A549 (cell line): ENCODE results near the gene C8A. TPM values are rescaled to one million over a fixed set of nuclear protein-coding genes. Genes with fewer than 3 reads are reported as not detected.
A peak's percentile ranks its signal among the peaks of the same experiment; 100 is the strongest.

ENCODE experiments used
- ATAC-seq, 2 experiments: fragments of 200-7000 bp in 1 of 2; fragments of >200 bp in 1 of 2; cut with Nextera tagmentation in 1 of 2; cut with Tn5 transposase in 1 of 2; 3 replicates each; pipeline versions ENCODE4 v1.8.0 to v1.9.1; 2018 to 2020; ENCODE audit warnings: mild to moderate bottlenecking in 1 of 2, moderate library complexity in 1 of 2
- CTCF ChIA-PET: fragments of 300-600 bp; sonication (Branson Sonifier 250); formaldehyde crosslinking; extraction: SDS; loops from one replicate; lab custom pipeline; 2021; ENCODE audit warnings: antibody characterized with exemption, inconsistent platforms; lab: Yijun Ruan, JAX
- POLR2A ChIA-PET: fragments of 350-600 bp; formaldehyde crosslinking; extraction: SDS; loops from one replicate; lab custom pipeline; 2021; ENCODE audit warnings: antibody characterized with exemption, inconsistent platforms; lab: Yijun Ruan, JAX
- DNase-seq, 2 experiments: peaks; one replicate each; pipeline versions ENCODE4 v3.0.0 to v3.0.0-alpha.2; 2011 to 2016; ENCODE audit warnings: low read depth in 1 of 2, low spot score in 1 of 2
- FAIRE-seq: peaks from 2 replicates; lab custom pipeline; 2011; peaks lifted over from hg19 to GRCh38; lab: Jason Lieb, UNC
- H3K27ac ChIP-seq, 2 experiments: fragments of >200 bp; sonication (Bioruptor Twin); formaldehyde crosslinking; 3 replicates each; pipeline ENCODE4 v1.5.1; 2016 to 2017
- H3K4me1 ChIP-seq: fragments of >200 bp; sonication (Bioruptor Twin); formaldehyde crosslinking; 3 replicates; pipeline ENCODE4 v1.6.1; 2016
- H3K4me2 ChIP-seq: fragments of >200 bp; sonication (Bioruptor Twin); formaldehyde crosslinking; 3 replicates; pipeline ENCODE4 v1.6.1; 2016
- H3K4me3 ChIP-seq: fragments of >200 bp; sonication (Bioruptor Twin); formaldehyde crosslinking; 3 replicates; pipeline ENCODE4 v1.5.1; 2016
- H3K9me3 ChIP-seq: fragments of >200 bp; sonication (Bioruptor Twin); formaldehyde crosslinking; 3 replicates; pipeline ENCODE4 v1.6.1; 2016
- BHLHE40 ChIP-seq: IDR thresholded peaks from 2 replicates; pipeline ENCODE4 v1.6.1; 2012; ENCODE audit warnings: low read depth, low read length, inconsistent platforms
- CBX8 ChIP-seq: fragments of 200-600 bp; sonication (generic); IDR thresholded peaks from 2 replicates; pipeline ENCODE4 v1.6.1; 2016
- CHD2 ChIP-seq: fragments of 150-350 bp; IDR thresholded peaks from 2 replicates; pipeline ENCODE4 v1.6.1; 2014; ENCODE audit warnings: low read length; ENCODE audit not compliant: partially characterized antibody
- FOSB ChIP-seq: fragments of 250-450 bp; sonication (Bioruptor Pico); IDR thresholded peaks from 2 replicates; pipeline ENCODE4 v1.5.0; 2020; ENCODE audit warnings: mild to moderate bottlenecking, moderate library complexity
- FOSL2 ChIP-seq, 2 experiments: fragments of 450-650 bp in 1 of 2; fragments of >200 bp in 1 of 2; sonication (Bioruptor Twin) in 1 of 2; formaldehyde crosslinking; IDR thresholded peaks; 2 replicates each; pipeline versions ENCODE4 v1.5.0 to v1.6.1; 2016 to 2020; ENCODE audit warnings: mild to moderate bottlenecking in 1 of 2, moderate library complexity in 1 of 2
- MAFK ChIP-seq: fragments of 450-650 bp; IDR thresholded peaks from 2 replicates; pipeline ENCODE4 v1.6.1; 2014; ENCODE audit not compliant: partially characterized antibody
- MYC ChIP-seq: IDR thresholded peaks from 2 replicates; pipeline ENCODE4 v1.6.1; 2012; ENCODE audit warnings: mild to moderate bottlenecking, inconsistent platforms, low read length, improper control_type of control experiment, borderline replicate concordance
- RCOR1 ChIP-seq: fragments of 150-350 bp; IDR thresholded peaks from 2 replicates; pipeline ENCODE4 v1.6.1; 2014; ENCODE audit warnings: antibody characterized with exemption, low read length, low read depth
- RNF2 ChIP-seq: fragments of 200-600 bp; sonication (generic); IDR thresholded peaks from 2 replicates; pipeline ENCODE4 v1.6.1; 2016; ENCODE audit warnings: low read depth, mild to moderate bottlenecking, antibody characterized with exemption, moderate library complexity, borderline replicate concordance
- TP53 ChIP-seq: fragments of 250-450 bp; sonication (Bioruptor Pico); IDR thresholded peaks from 2 replicates; pipeline ENCODE4 v1.5.0; 2021; ENCODE audit warnings: mild to moderate bottlenecking, moderate library complexity
- ZC3H11A ChIP-seq: fragments of 450-650 bp; IDR thresholded peaks from 2 replicates; pipeline ENCODE4 v1.6.1; 2014; ENCODE audit warnings: antibody characterized with exemption, mild to moderate bottlenecking
- WGBS: methylation state at CpG from one replicate; pipeline ENCODE4 v1.1.6; 2017; ENCODE audit errors: missing lambda C conversion rate; 5-methylcytosine and 5-hydroxymethylcytosine counted together
- polyA plus RNA-seq, 4 experiments: library from polyadenylated mRNA; depleted of rRNA in 3 of 4; stranded (reverse); fragments of >200 nt; fragmentation: RNase III in 1 of 4; extraction: RNeasy Plus Mini Kit Qiagen cat#74134 plus additional on column Dnase treatment in 1 of 4; gene quantifications; 2 replicates in 3 of 4; 3 replicates in 1 of 4; pipeline ENCODE4 v1.2.3, GENCODE V29; 2011 to 2017
- TF ChIP-seq, protein P1 (sequence below): IDR thresholded peaks from 2 replicates; pipeline ENCODE4 v1.6.1; 2012
- TF ChIP-seq, protein P2 (sequence below): fragments of 250-450 bp; sonication (Bioruptor Pico); IDR thresholded peaks from 2 replicates; pipeline ENCODE4 v1.5.0; 2020; ENCODE audit warnings: low read depth, mild to moderate bottlenecking, moderate library complexity
- TF ChIP-seq, protein P3 (sequence below): fragments of 250-450 bp; sonication (Bioruptor Pico); IDR thresholded peaks from 2 replicates; pipeline ENCODE4 v1.5.0; 2021; ENCODE audit warnings: mild to moderate bottlenecking, moderate library complexity, borderline replicate concordance
- TF ChIP-seq, protein P4 (sequence below): IDR thresholded peaks from 2 replicates; pipeline ENCODE4 v1.6.1; 2012; ENCODE audit warnings: low read depth, borderline replicate concordance
- TF ChIP-seq, protein P5 (sequence below): IDR thresholded peaks from 2 replicates; pipeline ENCODE4 v1.6.1; 2012

C8A gene
- polyA plus RNA-seq, 2 of the 4 experiments (the other 2 are of a cell fraction) = not detected

DNA sequence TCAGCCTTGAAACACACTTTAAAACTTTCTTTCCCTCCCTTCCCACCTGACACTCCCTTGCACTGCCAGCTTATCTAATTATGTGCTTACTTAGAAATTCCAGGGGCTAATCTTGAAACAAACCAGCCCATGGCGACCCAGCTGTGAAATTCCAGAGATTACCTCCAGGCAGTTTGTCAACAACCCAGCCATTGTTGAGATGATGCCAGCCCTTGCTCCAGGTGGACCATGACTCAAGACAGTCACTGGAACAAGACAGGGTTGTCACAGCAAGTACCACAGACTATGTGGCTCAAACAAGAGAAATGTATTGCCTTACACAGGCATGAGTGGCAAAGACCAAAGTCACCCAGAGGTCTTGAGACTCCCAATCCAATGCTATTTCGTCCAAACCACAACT is 43.3 kb upstream of the C8A start:
- ATAC-seq (no peak), DNase-seq (no peak)
- H3K4me1 ChIP-seq = no peaks in the 10 kb centered on the region
- no peak overlapping the region for H3K27ac ChIP-seq
- H3K4me2 ChIP-seq = no peak overlapping the region
- H3K4me3 ChIP-seq = no peak overlapping the region
- no peaks in the 10 kb centered on the region; the same call in 2 of the 3 replicates for H3K9me3 ChIP-seq
- WGBS = 19% methylated on average over 2 of the region's 2 CpGs
- TF ChIP-seq ZC3H11A = no peak
- no peak for TF ChIP-seq CBX8
- TF ChIP-seq, protein P1, sequence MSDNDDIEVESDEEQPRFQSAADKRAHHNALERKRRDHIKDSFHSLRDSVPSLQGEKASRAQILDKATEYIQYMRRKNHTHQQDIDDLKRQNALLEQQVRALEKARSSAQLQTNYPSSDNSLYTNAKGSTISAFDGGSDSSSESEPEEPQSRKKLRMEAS = no peak
- no peak for TF ChIP-seq FOSB (CRISPR knock-in tag)
- TF ChIP-seq, protein P2, sequence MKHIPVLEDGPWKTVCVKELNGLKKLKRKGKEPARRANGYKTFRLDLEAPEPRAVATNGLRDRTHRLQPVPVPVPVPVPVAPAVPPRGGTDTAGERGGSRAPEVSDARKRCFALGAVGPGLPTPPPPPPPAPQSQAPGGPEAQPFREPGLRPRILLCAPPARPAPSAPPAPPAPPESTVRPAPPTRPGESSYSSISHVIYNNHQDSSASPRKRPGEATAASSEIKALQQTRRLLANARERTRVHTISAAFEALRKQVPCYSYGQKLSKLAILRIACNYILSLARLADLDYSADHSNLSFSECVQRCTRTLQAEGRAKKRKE (CRISPR knock-in tag) = no peak
- no peak for TF ChIP-seq CHD2
- TF ChIP-seq, protein P3, sequence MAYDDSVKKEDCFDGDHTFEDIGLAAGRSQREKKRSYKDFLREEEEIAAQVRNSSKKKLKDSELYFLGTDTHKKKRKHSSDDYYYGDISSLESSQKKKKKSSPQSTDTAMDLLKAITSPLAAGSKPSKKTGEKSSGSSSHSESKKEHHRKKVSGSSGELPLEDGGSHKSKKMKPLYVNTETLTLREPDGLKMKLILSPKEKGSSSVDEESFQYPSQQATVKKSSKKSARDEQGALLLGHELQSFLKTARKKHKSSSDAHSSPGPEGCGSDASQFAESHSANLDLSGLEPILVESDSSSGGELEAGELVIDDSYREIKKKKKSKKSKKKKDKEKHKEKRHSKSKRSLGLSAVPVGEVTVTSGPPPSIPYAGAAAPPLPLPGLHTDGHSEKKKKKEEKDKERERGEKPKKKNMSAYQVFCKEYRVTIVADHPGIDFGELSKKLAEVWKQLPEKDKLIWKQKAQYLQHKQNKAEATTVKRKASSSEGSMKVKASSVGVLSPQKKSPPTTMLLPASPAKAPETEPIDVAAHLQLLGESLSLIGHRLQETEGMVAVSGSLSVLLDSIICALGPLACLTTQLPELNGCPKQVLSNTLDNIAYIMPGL = no peak
- TF ChIP-seq RCOR1 = no peak
- TF ChIP-seq BHLHE40 = no peak
- no peak for TF ChIP-seq RNF2
- TF ChIP-seq, protein P4, sequence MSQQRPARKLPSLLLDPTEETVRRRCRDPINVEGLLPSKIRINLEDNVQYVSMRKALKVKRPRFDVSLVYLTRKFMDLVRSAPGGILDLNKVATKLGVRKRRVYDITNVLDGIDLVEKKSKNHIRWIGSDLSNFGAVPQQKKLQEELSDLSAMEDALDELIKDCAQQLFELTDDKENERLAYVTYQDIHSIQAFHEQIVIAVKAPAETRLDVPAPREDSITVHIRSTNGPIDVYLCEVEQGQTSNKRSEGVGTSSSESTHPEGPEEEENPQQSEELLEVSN = no peak
- TF ChIP-seq, all 56 proteins: peak for 0
- CTCF ChIA-PET = interaction anchor here (1.7 kb wide), 1 partner anchor 10 kb away, joined by 11 read pairs; no protein-coding TSS in a partner anchor
- POLR2A ChIA-PET = no interaction called here
- FAIRE-seq = no peak

DNA sequence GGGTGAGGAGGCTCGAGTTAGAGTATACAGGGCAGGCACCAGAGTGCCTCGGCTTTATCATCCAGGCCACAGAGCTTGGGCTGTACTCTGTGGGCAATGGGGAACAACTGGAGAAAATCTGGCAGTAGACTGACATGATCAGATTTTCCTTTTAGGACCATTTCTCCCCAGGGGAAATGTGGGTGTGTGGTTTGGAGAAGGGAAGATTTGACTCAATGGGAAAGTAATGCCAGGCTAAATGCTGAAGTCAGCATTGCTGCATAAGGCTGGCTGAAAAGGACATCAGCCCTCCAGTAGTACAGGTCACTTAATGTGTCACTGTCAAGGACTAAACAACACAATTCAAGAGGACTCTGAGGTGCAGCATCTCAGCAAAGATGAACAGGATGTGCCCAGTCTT is 40.4 kb upstream of the C8A start:
- ChIA-PET CTCF (interaction anchor here (0.6 to 1.2 kb wide), 2 partner anchors 10 to 204 kb away, joined by 3 to 5 read pairs; no protein-coding TSS in a partner anchor), POLR2A (no interaction called here)
- TF ChIP-seq TP53 (no peak), MAFK (peak; percentile 42)
- FAIRE-seq = no peak
- H3K4me1 ChIP-seq = no peaks in the 10 kb centered on the region
- no peak for ATAC-seq
- no peaks in the 10 kb centered on the region; the same call in 2 of the 3 replicates for H3K9me3 ChIP-seq
- no peak for DNase-seq
- no peak overlapping the region for H3K4me3 ChIP-seq
- WGBS = 18% methylated on average over 2 of the region's 2 CpGs
- no peak overlapping the region for H3K4me2 ChIP-seq
- H3K27ac ChIP-seq = no peak overlapping the region

DNA sequence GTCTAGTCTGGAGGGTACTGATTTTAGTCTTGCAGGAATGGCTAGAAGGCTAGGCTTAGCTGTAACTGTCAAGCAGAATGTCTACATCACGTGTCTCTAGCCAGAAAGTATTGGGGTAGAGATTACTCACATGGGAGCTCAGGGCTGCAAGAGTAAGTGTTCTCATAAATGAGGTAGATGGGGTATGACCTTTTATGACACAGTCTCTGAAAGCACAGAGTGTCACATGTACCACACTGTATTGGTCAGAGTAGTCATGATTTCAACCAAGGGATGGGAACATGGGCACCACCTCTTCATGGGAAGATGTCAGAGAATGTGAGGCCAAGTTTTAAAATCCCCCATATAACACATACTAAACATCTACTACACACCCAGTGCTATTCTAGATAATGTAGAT is 38.3 kb upstream of the C8A start:
- no peak overlapping the region for H3K4me3 ChIP-seq
- no peak overlapping the region for H3K27ac ChIP-seq
- DNase-seq = no peak
- no peak for TF ChIP-seq BHLHE40
- no peak for ATAC-seq
- CTCF ChIA-PET = interaction anchor here (1.4 kb wide), 1 partner anchor 15 kb away, joined by 4 read pairs; no protein-coding TSS in a partner anchor
- POLR2A ChIA-PET = no interaction called here
- H3K4me2 ChIP-seq = no peak overlapping the region
- no peaks in the 10 kb centered on the region; the same call in 2 of the 3 replicates for H3K9me3 ChIP-seq
- peaks cover 5% of the 10 kb centered on the region for H3K4me1 ChIP-seq
- WGBS = 50% methylated on average over 1 of the region's 1 CpG
- no peak for FAIRE-seq

DNA sequence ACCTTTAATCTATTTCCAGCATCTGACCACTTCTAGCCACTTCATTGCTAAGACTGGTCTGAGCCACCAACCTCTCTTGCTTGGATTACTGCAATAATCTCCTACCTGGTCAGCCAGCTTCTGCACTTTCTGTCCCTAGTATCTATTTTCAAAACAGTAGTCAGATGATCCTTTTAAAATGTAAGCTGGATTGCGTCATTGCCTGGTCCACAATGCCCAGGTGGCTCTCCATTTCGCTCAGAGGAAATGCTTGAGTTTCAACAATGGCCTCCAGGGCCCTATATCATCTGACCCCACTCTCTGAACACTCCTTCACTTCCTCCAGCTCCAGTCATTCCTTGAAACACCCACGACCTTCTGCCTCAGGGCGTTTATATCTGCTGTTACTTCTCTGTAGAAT is 37.7 kb upstream of the C8A start:
- Histone ChIP-seq H3K27ac (no peak overlapping the region), H3K4me1 (peaks cover 5% of the 10 kb centered on the region), H3K9me3 (no peaks in the 10 kb centered on the region; the same call in 2 of the 3 replicates), H3K4me3 (no peak overlapping the region), H3K4me2 (no peak overlapping the region)
- FAIRE-seq (no peak), DNase-seq (no peak), ATAC-seq (no peak)
- 41% methylated on average over 4 of the region's 4 CpGs for WGBS
- TF ChIP-seq MYC = no peak
- TF ChIP-seq, protein P5, sequence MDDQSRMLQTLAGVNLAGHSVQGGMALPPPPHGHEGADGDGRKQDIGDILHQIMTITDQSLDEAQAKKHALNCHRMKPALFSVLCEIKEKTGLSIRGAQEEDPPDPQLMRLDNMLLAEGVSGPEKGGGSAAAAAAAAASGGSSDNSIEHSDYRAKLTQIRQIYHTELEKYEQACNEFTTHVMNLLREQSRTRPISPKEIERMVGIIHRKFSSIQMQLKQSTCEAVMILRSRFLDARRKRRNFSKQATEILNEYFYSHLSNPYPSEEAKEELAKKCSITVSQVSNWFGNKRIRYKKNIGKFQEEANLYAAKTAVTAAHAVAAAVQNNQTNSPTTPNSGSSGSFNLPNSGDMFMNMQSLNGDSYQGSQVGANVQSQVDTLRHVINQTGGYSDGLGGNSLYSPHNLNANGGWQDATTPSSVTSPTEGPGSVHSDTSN = no peak
- no peak for TF ChIP-seq FOSL2 (IDR thresholded peaks at IDR 0.05)
- TF ChIP-seq FOSL2 (CRISPR knock-in tag; IDR thresholded peaks at IDR 0.05) = no peak
- ChIA-PET CTCF (interaction anchor here (1.5 kb wide), 1 partner anchor 12 kb away, joined by 3 read pairs; no protein-coding TSS in a partner anchor), POLR2A (no interaction called here)
